Uterus (tissue), 2 donors: ENCODE measurements around the gene FOXC1.

ENCODE experiments used
- CTCF ChIP-seq, 4 experiments: fragments of 200-600 bp in 2 of 4; fragments of 450-650 bp in 2 of 4; sonication (generic) in 2 of 4; IDR thresholded peaks; one replicate each; pipeline ENCODE4 v1.5.1; 2016 to 2019; ENCODE audit warnings: antibody characterized with exemption in 4 of 4, mild to moderate bottlenecking in 2 of 4, moderate library complexity in 1 of 4
- POLR2A ChIP-seq, 2 donors: fragments of 450-650 bp; IDR thresholded peaks; one replicate each; pipeline ENCODE4 v1.6.1; 2016; ENCODE audit warnings: antibody characterized with exemption in 2 of 2, mild to moderate bottlenecking in 1 of 2, moderate library complexity in 1 of 2

- TF ChIP-seq POLR2A (IDR thresholded peaks at IDR 0.05) (no peak), CTCF (IDR thresholded peaks at IDR 0.05) (no peak)
Measured at GRCh38 chr6:1611572-1612298, 2.0 kb downstream of the FOXC1 start.
